PC-3 (cell line): ENCODE data around the gene WT1.

Experiments used
- CTCF ChIP-seq: fragments of 300-600 bp; sonication (generic); conservative IDR thresholded peaks from 2 replicates; pipeline ENCODE4 v1.5.1; 2017; ENCODE audit warnings: antibody characterized with exemption, low read depth, mild to moderate bottlenecking, low read length
- EZH2 ChIP-seq: fragments of 300-600 bp; sonication (generic); IDR thresholded peaks from one replicate; pipeline ENCODE4 v1.6.1; 2017; ENCODE audit warnings: antibody characterized with exemption, mild to moderate bottlenecking, low read length; ENCODE audit not compliant: unreplicated experiment

DNA sequence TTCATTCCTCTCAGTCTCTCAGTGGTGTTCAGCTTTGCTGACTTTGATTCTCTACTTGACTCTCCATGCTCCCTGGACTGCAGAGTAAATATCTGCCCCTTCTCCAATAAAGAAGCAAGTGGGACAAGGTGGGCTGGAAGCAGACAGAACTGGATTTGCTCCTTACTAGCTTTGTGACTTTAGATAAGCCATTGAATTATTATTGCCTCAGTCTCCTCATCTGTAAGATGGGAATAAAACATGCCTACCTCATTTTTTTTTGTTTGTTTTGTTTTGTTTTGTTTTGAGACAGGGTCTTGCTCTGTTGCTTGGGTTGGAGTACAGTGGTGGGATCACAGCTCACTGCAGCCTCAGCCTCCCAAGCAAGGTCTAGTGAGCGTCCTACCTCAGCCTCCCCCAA, 44.6 kb downstream of the WT1 start:
- TF ChIP-seq CTCF = no peak
- TF ChIP-seq EZH2 = no peak
